ENCODE measurements around the gene FXR1. TPM values are rescaled to one million over a fixed set of nuclear protein-coding genes. Genes with fewer than 3 reads are reported as not detected.

The FXR1 gene
- total and polyA plus RNA-seq, 2 of the 13 experiments (the other 11 are each of a cell fraction or from before 2014, with no cell fraction given), result 104 to 132 TPM

DNA sequence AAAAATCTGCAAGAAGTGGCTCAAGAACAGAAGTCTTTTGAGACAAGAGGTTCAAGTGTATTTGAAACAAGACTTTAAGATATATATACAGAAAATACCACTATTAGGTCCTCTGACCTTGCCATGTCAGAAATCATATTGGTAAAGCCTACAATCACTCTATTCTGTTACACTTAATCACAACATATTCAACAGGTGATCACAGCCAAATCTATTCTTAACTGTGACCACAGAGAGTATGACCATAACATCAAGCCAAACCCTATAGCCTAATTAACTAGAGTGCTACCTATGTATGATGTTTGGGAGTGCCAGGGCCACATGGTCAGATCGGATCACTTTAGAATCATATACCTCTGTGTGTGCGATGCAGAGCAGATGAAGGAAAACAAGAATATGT lies 74.9 kb downstream of the FXR1 start:
- Histone ChIP-seq H3K4me1 (ENCODE audit: insufficient read depth, low read length) (peaks cover 27% of the 10 kb centered on the region), H3K27me3 (ENCODE audit: control insufficient read depth in 1 of 2, insufficient read depth in 2 of 2, low read length in 2 of 2) (no peaks in the 10 kb centered on the region; a peak in 1 of 5 replicates), H3K27ac (ENCODE audit: extremely low read length, insufficient read depth, low read length) (no peak overlapping the region), H3K9me3 (ENCODE audit: low read length) (no peaks in the 10 kb centered on the region), H3K79me2 (ENCODE audit: insufficient read depth, low read length) (peaks cover 10% of the 10 kb centered on the region), H2AFZ (ENCODE audit: low read length) (no peak overlapping the region), H4K20me1 (ENCODE audit: insufficient read depth, low read length) (no peaks in the 10 kb centered on the region), H3K9ac (ENCODE audit: insufficient read depth, low read depth, low read length) (no peak overlapping the region), H3K36me3 (replicated peaks in 1 of 2; ENCODE audit: control insufficient read depth in 1 of 2, insufficient read depth in 2 of 2, low read length in 2 of 2) (peaks cover 2 to 9% of the 10 kb centered on the region in 2 experiments; a peak in 3 of 5 replicates), H3K4me3 (replicated peaks in 1 of 3; ENCODE audit: insufficient read depth in 1 of 3, low read depth in 2 of 3, low read length in 3 of 3) (no peak overlapping the region), H3K4me2 (ENCODE audit: low read depth, low read length) (no peak overlapping the region)
- WGBS (ENCODE audit: low lambda C conversion rate), result 96% methylated on average over 2 of the region's 2 CpGs
- DNase-seq (ENCODE audit: low spot score), result no peak
- POLR2A ChIA-PET, result no interaction called here
- no TSS peak for BruUV-seq (replicated peaks)
- no peak for TF ChIP-seq KAT8 (CRISPR knock-in tag; IDR thresholded peaks at IDR 0.05)
- TF ChIP-seq POLR2AphosphoS2 (IDR thresholded peaks at IDR 0.05; ENCODE audit: low read depth, low read length), result peak; percentile 55; the same call in 1 of the 2 replicates
- FAIRE-seq, result no peak
- CTCF ChIA-PET (ENCODE audit: low intra/inter-chr PET ratio, low total read pairs), result no interaction called here
- intact Hi-C loops (cut with micrococcal nuclease; ENCODE audit: unreplicated experiment) (loop anchor here (5.0 to 10.0 kb wide), 3 partner anchors 75 to 383 kb away; partner anchors contain the start of genes FXR1 and TTC14), in situ Hi-C loops (cut with HindIII; ENCODE audit: extremely low pct_ligation_motif_present, low pct_unique_long_range_greater_than_20kb) (loop anchor here (25.0 kb wide), 1 partner anchor 375 kb away; the partner anchor contains the start of gene TTC14)
- no peak for ATAC-seq

GRCh38 chr3:180989291-180990163 lies 77.1 kb downstream of the FXR1 start, which contains the start of gene DNAJC19:
DNAJC19 (minus strand) TSS chr3:180989736; CDS start chr3:180989602, 134 bp downstream.
- Histone ChIP-seq H2AFZ (ENCODE audit: low read length) (peak within 1 kb of the TSS; percentile 93), H4K20me1 (ENCODE audit: insufficient read depth, low read length) (no peaks in the 10 kb centered on the region), H3K4me3 (replicated peaks in 1 of 3; ENCODE audit: insufficient read depth in 1 of 3, low read depth in 2 of 3, low read length in 3 of 3) (peak within 1 kb of the TSS; percentile 87 to 97 (median 92)), H3K36me3 (replicated peaks in 1 of 2; ENCODE audit: control insufficient read depth in 1 of 2, insufficient read depth in 2 of 2, low read length in 2 of 2) (peaks cover 0 to 9% of the 10 kb centered on the region in 2 experiments; a peak in 2 of 5 replicates), H3K4me2 (ENCODE audit: low read depth, low read length) (peak within 1 kb of the TSS; percentile 81), H3K27ac (ENCODE audit: extremely low read length, insufficient read depth, low read length) (peak within 1 kb of the TSS; percentile 94), H3K9me3 (ENCODE audit: low read length) (no peaks in the 10 kb centered on the region), H3K79me2 (ENCODE audit: insufficient read depth, low read length) (peaks cover 10% of the 10 kb centered on the region), H3K4me1 (ENCODE audit: insufficient read depth, low read length) (peaks cover 27% of the 10 kb centered on the region), H3K27me3 (ENCODE audit: control insufficient read depth in 1 of 2, insufficient read depth in 2 of 2, low read length in 2 of 2) (peaks cover 0 to 2% of the 10 kb centered on the region in 2 experiments; a peak in 1 of 5 replicates), H3K9ac (ENCODE audit: insufficient read depth, low read depth, low read length) (peak within 1 kb of the TSS; percentile 94)
- ATAC-seq (peak; percentile 99), FAIRE-seq (peak; percentile 80), DNase-seq (ENCODE audit: low spot score) (peak; percentile 96)
- POLR2A ChIA-PET, result interaction anchor here (0.9 to 1.7 kb wide), 6 partner anchors 12 to 388 kb away, joined by 3 to 20 read pairs (median 4); partner anchors contain the start of genes FXR1 and TTC14
- BruUV-seq (replicated peaks), result no TSS peak
- under 1% methylated on average over 22 of the region's 43 CpGs for WGBS (ENCODE audit: low lambda C conversion rate)
- CTCF ChIA-PET (ENCODE audit: low intra/inter-chr PET ratio, low total read pairs), result no interaction called here
- intact Hi-C loops (cut with micrococcal nuclease; ENCODE audit: unreplicated experiment) (loop anchor here (5.0 to 10.0 kb wide), 3 partner anchors 77 to 385 kb away; partner anchors contain the start of genes FXR1 and TTC14), in situ Hi-C loops (cut with HindIII; ENCODE audit: extremely low pct_ligation_motif_present, low pct_unique_long_range_greater_than_20kb) (loop anchor here (25.0 kb wide), 1 partner anchor 377 kb away; the partner anchor contains the start of gene TTC14)
- peak; percentile 81 for TF ChIP-seq ZNF292 (CRISPR knock-in tag; IDR thresholded peaks at IDR 0.05; ENCODE audit: borderline replicate concordance, low read depth)
- TF ChIP-seq HDAC6 (IDR thresholded peaks at IDR 0.05; ENCODE audit: low read depth, low read length), result no peak
- no peak for TF ChIP-seq ZNF562 (CRISPR knock-in tag; IDR thresholded peaks at IDR 0.05; ENCODE audit: borderline replicate concordance)
- no peak for TF ChIP-seq TCF7L2 (IDR thresholded peaks at IDR 0.05; ENCODE audit: low read depth, low read length)
- TF ChIP-seq SMARCC2 (IDR thresholded peaks at IDR 0.05), result no peak
- TF ChIP-seq TRIM24 (CRISPR knock-in tag; IDR thresholded peaks at IDR 0.05), result no peak
- TF ChIP-seq, protein P1, sequence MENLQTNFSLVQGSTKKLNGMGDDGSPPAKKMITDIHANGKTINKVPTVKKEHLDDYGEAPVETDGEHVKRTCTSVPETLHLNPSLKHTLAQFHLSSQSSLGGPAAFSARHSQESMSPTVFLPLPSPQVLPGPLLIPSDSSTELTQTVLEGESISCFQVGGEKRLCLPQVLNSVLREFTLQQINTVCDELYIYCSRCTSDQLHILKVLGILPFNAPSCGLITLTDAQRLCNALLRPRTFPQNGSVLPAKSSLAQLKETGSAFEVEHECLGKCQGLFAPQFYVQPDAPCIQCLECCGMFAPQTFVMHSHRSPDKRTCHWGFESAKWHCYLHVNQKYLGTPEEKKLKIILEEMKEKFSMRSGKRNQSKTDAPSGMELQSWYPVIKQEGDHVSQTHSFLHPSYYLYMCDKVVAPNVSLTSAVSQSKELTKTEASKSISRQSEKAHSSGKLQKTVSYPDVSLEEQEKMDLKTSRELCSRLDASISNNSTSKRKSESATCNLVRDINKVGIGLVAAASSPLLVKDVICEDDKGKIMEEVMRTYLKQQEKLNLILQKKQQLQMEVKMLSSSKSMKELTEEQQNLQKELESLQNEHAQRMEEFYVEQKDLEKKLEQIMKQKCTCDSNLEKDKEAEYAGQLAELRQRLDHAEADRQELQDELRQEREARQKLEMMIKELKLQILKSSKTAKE (CRISPR knock-in tag; IDR thresholded peaks at IDR 0.05; ENCODE audit: borderline replicate concordance), result no peak
- no peak for TF ChIP-seq ZNF24 (IDR thresholded peaks at IDR 0.05)
- 0 out of 2 replicates have a peak, but pooled peaks have one; percentile 39 for TF ChIP-seq HOXA7 (CRISPR knock-in tag; IDR thresholded peaks at IDR 0.05)
- peak; percentile 80; the same call in 1 of the 2 replicates for TF ChIP-seq ZNF607 (CRISPR knock-in tag; IDR thresholded peaks at IDR 0.05; ENCODE audit: borderline replicate concordance)
